Activated T-cell treated with anti-CD3 and anti-CD28 coated beads, Interleukin-2, amount 50 U/mL, for 24 hours (primary cell): ENCODE results near the gene YPEL3.

Experiments
- DNase-seq: peaks from one replicate; pipeline ENCODE4 v3.0.0-alpha.2; 2020
- H3K27ac Mint-ChIP-seq: 2 replicates; pipeline ENCODE4 v1.8.0; 2020; ENCODE audit warnings: mild to moderate bottlenecking, mixed read lengths
- H3K27me3 Mint-ChIP-seq: 2 replicates; pipeline ENCODE4 v1.8.0; 2020; ENCODE audit warnings: mixed read lengths
- H3K36me3 Mint-ChIP-seq: 2 replicates; pipeline ENCODE4 v1.8.0; 2020; ENCODE audit warnings: low read depth, mixed read lengths
- H3K4me1 Mint-ChIP-seq: 2 replicates; pipeline ENCODE4 v1.8.0; 2020; ENCODE audit warnings: low read depth, mixed read lengths
- H3K4me3 Mint-ChIP-seq: 2 replicates; pipeline ENCODE4 v1.8.0; 2020; ENCODE audit warnings: mild to moderate bottlenecking, moderate library complexity, mixed read lengths
- H3K9me3 Mint-ChIP-seq: 2 replicates; pipeline ENCODE4 v1.8.0; 2020; ENCODE audit warnings: mixed read lengths

Gene YPEL3

DNA sequence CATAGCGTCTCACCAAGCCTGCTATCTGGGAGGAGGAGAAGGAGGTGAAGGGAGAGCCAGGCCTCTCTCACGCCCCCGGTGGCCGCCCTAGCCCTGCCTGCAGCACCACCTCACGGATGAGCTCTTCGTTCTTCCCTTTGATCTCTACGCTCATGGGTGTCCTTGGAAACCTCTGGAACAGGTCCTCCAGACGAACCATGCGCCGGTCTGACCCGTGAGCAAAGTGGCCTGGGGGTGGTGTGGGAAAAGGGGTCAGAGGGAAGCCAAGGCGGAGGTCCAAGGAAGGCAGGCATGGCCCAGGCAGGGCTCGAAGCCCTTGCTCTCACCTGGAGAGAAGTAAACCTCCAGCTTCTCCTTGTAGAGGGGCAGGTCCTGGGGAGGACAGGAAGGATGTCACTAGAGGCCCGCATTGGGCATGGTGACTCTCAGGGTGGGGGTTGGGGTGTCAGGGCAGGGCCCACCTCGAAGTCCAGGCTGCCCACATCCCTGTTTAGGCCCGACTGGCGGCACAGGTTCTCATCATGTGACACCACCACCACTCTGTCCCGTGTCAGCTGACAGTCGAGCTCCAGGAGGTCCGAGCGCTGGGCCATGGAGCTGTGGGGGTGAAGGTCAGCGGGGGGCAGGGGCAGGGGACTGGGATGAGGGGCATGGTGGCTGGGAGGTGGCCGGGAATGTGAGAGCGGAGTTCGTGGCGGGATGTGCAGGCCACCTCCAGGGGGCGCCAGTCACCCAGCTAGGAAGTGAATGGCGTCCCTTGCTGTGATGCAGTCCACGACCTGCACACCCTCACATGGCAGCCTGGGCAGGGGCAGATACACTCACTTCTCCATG lies 16.4 kb upstream of the YPEL3 start:
- no peak overlapping the region for H3K4me3 Mint-ChIP-seq
- H3K27me3 Mint-ChIP-seq: no peaks in the 10 kb centered on the region
- peaks cover 53% of the 10 kb centered on the region for H3K36me3 Mint-ChIP-seq
- H3K4me1 Mint-ChIP-seq: peaks cover 11% of the 10 kb centered on the region
- DNase-seq: peak; percentile 79
- no peaks in the 10 kb centered on the region for H3K9me3 Mint-ChIP-seq
- no peak overlapping the region for H3K27ac Mint-ChIP-seq

DNA sequence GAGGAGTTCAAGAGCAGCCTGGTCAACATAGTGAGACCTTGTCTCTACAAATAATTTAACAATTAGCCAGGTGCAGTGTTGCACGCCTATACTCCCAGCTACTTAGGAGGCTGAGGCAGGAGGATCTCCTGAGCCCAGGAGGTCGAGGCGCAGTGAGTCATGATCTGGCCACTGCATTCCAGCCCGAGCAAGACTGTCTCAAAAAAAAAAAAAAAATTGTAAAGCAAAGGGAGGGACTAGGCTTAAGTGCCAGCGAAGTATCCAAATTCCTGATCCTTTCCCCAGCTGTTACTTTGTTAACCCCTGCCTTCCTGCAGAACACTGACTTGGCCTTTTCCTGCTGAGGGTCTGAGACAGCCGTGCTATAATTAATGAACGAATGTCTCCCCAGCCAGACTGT lies 14.6 kb upstream of the YPEL3 start:
- peaks cover 44% of the 10 kb centered on the region for H3K36me3 Mint-ChIP-seq
- no peak for DNase-seq
- H3K9me3 Mint-ChIP-seq: no peaks in the 10 kb centered on the region
- no peak overlapping the region for H3K4me3 Mint-ChIP-seq
- H3K27me3 Mint-ChIP-seq: no peaks in the 10 kb centered on the region
- H3K4me1 Mint-ChIP-seq: peaks cover 11% of the 10 kb centered on the region
- no peak overlapping the region for H3K27ac Mint-ChIP-seq

DNA sequence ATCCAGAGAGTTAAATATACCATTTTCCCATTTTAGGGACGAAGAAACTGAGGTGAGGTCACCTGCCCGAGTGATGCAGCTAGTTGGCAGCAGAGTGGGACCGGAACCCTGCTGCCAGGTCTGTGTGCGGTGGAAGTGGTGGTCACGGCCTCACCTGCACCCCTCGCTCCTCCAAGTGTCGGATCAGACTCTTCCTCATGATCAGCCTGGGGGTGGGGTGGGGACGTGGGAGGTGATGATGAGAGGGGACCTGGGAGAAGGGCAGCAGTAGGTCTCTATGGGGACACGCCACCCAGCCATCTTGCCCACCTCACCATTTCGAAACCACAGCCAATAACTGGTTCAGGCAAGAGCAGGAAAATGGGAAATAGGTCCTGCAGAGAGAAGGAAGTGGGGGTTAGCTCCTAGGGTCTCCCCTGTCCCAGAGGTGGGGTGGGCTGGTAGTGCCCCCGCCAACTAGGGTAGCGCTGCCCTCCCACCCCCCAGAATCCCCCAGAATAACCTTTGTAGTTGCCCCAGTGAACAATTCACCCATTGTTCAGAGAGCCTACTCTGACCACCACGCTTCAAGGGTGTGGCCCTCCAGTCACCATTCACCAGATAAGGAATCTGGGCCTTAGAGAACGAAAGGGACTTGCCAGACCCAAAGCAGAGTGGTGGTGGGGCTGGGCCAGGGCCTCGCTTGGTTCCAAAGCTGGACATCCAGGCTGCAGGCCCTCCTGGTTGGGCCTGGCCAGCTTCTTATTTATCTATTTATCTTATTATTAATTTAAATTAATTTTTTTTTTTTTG lies 12.2 kb upstream of the YPEL3 start:
- DNase-seq: no peak
- Mint-ChIP-seq H3K4me3 (no peak overlapping the region), H3K9me3 (no peaks in the 10 kb centered on the region), H3K27ac (no peak overlapping the region), H3K4me1 (peaks cover 3% of the 10 kb centered on the region), H3K36me3 (peaks cover 49% of the 10 kb centered on the region), H3K27me3 (no peaks in the 10 kb centered on the region)

DNA sequence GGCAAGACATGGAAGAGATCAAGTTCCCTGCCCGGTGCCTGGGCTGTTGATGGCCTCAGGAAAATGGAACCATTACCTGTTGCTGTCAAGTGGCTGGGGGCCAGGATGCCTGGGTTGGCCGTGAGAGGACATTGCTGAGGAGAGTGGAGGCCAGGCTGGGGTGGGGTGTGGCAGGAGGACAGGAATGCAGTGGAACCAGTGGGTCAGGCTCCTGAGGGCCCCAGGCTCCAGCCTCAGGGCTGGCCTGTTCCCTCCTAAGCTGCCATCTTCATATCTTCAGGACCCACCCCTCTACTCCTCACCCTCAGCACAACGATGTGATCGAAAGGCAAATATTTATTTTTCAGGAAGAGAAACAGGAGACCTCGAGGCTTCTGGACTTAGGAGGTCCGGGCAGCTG lies 8.5 kb upstream of the YPEL3 start:
- peak overlapping the region; percentile 55 for H3K27ac Mint-ChIP-seq
- H3K4me3 Mint-ChIP-seq: no peak overlapping the region
- H3K27me3 Mint-ChIP-seq: no peaks in the 10 kb centered on the region
- H3K4me1 Mint-ChIP-seq: no peaks in the 10 kb centered on the region
- no peak for DNase-seq
- peaks cover 32% of the 10 kb centered on the region for H3K36me3 Mint-ChIP-seq
- no peaks in the 10 kb centered on the region for H3K9me3 Mint-ChIP-seq

DNA sequence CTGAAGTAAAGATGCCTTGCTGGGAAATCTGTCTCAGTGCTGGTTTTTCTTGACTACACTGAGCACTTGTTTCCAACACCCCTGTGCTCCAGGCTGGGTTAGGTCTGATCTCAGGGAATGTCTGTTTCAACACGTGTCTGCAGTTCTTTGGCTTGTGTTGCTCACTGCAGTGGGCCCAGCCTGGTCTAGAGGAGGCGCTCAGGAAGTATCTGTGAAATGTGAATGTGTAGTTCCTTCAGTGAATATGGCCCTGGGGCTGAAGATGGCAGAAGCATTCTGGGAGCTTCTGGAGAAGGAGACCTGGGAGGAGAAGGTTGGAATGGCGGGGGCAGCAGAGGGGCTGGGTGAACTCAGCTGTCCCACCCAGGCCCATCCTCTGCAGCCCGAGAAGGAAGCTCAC lies 8.1 kb upstream of the YPEL3 start:
- no peaks in the 10 kb centered on the region for H3K27me3 Mint-ChIP-seq
- peak overlapping the region; percentile 55 for H3K27ac Mint-ChIP-seq
- no peak overlapping the region for H3K4me3 Mint-ChIP-seq
- H3K9me3 Mint-ChIP-seq: no peaks in the 10 kb centered on the region
- no peaks in the 10 kb centered on the region for H3K4me1 Mint-ChIP-seq
- DNase-seq: no peak
- H3K36me3 Mint-ChIP-seq: peaks cover 32% of the 10 kb centered on the region

DNA sequence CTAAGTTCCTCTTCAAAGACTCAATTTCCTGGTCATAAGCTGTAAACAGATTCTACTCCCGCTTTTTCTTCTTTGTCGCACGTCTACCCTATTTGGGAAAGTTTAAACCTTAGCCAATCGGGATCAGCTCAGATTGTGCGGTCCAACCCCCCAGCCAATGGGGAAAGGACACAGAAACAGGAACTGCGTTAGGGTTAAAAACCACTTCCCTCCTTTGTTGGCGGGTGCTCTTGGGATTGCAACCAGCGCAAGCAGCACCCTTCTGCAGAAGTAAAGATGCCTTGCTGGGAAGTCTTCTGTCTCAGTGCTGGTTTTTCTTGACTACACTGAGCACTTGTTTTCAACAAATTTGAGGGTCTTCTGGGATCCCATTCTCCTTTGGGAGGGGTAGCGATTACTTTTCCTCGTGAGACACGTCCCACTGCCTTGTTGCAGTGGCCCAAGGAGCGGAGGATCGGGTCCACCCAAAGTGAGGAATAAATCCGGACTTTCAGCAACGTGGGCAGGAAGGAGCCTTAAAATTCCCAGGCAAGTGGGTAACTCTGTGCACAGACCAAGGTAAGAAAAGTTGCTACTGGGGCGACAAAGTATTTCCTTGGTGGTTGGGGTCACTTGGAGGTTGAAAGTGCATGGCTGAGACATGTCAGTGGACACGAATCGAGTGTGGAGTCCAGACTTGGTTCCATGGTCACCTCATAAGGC lies 1.0 kb upstream of the YPEL3 start:
- H3K27me3 Mint-ChIP-seq: no peaks in the 10 kb centered on the region
- no peak for DNase-seq

DNA sequence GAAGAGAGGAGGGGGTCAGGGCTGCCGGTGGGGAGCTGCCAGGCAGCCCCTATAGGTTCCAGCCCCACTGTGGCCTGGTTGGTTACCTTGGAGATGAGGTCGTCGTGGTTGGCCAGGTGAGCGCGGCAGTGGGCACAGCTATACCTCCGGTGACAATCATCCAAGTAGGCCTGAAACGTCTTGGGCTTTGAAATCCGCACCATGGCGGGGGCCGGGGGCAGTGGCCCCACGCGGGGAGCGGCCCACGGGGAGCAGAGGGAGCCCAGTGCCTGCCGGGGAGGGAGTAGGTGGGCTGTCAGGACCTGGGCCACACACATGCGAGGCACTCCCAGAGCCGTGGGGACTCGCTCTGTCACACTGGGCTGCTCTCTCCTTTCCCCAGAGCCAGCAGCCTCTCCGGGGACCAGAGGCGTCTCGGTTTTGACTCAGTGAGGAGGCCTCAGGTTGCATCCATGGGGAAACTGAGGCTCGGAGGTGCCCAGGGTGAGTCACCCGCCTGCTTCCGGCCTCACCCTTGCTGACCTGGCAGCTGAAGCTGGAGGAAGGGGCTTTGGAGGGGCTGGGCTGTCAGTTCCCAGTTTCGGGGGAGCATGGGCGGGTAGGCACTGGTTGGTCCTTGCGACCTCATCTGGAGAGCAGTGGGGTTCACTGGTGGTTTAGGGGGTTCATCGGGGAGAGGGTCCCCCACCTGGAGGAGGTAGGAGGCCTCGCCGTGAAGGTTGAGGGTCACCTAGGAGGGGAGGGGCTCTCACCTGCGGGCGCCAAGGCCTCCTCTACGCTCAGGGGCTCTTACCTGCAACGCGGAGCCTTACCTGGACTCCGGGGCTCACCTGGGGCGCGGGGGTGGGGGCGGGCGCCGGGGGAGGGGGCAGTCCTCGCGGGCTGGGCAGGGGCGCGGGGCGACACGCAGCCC lies 591 bp downstream of the YPEL3 start:
- Mint-ChIP-seq H3K27me3 (no peaks in the 10 kb centered on the region), H3K4me1 (peaks cover 49% of the 10 kb centered on the region), H3K9me3 (peaks cover 16% of the 10 kb centered on the region), H3K4me3 (peak overlapping the region; percentile 81), H3K36me3 (peaks cover 42% of the 10 kb centered on the region), H3K27ac (peak overlapping the region; percentile 91)
- DNase-seq: peak; percentile 56

More for the DNA sequence above, 1.0 kb upstream of the YPEL3 start:
- Mint-ChIP-seq H3K9me3 (peaks cover 16% of the 10 kb centered on the region), H3K4me3 (peak overlapping the region; percentile 70), H3K27ac (peak overlapping the region; percentile 90), H3K4me1 (peaks cover 40% of the 10 kb centered on the region), H3K36me3 (peaks cover 41% of the 10 kb centered on the region)

DNA sequence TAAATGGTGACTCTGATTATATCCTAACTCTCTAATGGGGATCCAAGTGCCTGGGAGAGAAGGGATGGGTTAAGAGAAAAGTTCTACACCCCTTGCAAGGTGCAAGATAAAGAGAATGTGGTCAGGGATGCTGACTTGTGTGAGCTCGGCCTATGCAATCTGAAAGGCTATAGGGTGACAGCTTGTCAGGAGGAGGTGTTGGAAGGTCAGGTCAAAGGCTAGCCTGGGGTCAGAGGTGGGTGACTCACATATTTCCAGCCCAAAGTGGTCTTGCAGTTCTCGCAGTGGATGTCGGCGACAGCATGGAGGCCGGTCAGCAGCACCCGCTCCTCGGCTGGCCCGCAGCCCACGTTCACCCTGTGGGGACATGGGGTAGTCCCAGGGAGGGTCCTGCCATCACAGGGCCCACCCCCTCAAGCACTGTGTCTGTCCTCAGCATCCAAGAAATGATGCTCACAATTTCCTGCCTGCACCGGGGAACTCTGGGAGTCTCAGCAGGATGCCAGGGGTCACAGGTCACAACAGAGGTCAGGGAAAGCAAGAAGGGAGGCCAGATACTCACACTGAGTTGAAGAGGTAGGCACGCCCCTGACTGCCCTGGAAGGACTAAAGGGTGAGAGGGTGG lies 1.4 kb downstream of the YPEL3 start:
- Mint-ChIP-seq H3K9me3 (peaks cover 16% of the 10 kb centered on the region), H3K36me3 (peaks cover 42% of the 10 kb centered on the region), H3K27me3 (no peaks in the 10 kb centered on the region), H3K4me3 (peak overlapping the region; percentile 81), H3K4me1 (peaks cover 57% of the 10 kb centered on the region), H3K27ac (peak overlapping the region; percentile 91)
- DNase-seq: no peak

DNA sequence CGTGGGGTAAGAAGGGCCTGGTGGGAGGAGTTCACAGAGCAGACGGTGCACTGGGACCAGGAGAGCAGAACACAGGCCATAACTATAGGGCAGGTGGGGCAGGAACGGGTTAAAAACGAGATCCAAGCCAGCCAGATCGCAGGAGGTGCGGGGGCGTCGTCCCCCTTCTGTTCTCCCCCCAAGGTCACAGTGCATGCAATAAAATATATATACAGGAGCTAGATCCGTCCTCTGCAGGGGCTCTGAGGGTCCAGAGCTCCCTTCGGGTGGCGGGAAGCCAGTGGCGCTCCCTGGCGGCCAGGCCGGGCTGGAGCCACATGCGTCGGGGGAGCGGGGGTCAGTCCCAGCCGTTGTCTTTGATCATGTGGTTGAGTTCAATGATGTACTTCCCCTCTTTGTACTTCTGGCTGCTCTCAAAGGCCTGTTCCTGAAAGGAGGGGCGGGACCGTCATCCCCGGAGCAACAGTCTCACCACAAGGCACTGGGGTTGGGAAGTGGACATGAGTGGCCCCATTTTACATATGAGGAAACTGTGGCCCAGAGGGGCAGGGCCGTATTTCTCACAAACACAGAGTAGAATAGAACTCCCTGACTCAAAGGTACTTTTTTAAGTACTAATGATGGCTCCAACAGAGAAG lies 3.5 kb downstream of the YPEL3 start:
- DNase-seq: peak; percentile 83
- Mint-ChIP-seq H3K27me3 (no peaks in the 10 kb centered on the region), H3K36me3 (peaks cover 34% of the 10 kb centered on the region), H3K27ac (peak overlapping the region; percentile 97), H3K4me1 (peaks cover 68% of the 10 kb centered on the region), H3K9me3 (peaks cover 8% of the 10 kb centered on the region), H3K4me3 (peak overlapping the region; percentile 87)

DNA sequence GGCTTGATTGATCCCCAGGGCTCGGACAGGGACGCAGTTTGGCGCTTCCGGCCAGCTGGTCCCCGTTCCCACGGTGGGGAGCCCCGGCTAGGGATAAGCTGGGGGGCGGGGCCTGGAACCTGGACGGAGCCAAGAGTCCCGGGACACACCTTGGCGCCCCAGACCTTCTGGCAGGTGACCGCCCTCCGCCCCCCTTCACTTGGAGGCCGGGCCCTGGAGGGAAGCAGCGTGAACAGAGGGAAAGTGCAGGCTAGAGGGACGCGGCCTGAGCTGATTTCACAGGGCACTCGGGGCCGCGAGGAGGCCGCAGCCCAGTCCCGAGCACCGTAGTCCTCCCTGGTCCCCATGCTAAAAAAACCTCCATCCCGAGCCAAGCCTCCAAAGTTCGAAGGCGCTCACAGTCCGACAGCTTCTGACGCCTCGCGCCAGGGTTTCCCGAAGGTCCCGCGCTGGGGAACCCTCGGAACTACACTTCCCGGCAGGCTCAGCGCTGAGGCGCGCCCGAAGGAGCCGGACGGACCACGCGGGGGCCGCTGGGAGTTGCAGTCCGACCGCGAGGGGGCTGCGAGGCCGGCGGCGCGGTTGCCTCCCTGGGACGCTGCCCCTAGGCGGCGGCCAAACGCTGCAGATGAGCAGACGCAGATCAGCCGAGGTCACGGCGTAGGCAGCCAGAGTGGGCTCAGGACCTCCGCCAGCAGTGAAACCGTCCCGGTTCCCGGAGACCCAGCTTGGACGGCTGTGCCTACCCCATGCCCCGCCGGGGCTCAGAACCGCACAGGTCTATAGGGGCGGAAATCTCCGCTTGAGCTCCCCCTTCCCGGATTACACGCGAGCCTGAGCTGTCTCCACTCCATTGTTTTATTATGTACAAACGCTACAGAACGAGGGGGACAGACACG lies 4.3 kb downstream of the YPEL3 start, which contains the start of gene TBX6:
Gene TBX6 (minus strand): TSS at position 451 of the 899 bp plus-strand sequence. CDS start 731 bp downstream, outside the sequence.
- peak within 1 kb of the TSS; percentile 97 for H3K27ac Mint-ChIP-seq
- H3K36me3 Mint-ChIP-seq: peaks cover 34% of the 10 kb centered on the region
- H3K4me3 Mint-ChIP-seq: peak within 1 kb of the TSS; percentile 87
- no peaks in the 10 kb centered on the region for H3K27me3 Mint-ChIP-seq
- peaks cover 64% of the 10 kb centered on the region for H3K4me1 Mint-ChIP-seq
- peak; percentile 96 for DNase-seq
- peaks cover under 1% of the 10 kb centered on the region for H3K9me3 Mint-ChIP-seq

DNA sequence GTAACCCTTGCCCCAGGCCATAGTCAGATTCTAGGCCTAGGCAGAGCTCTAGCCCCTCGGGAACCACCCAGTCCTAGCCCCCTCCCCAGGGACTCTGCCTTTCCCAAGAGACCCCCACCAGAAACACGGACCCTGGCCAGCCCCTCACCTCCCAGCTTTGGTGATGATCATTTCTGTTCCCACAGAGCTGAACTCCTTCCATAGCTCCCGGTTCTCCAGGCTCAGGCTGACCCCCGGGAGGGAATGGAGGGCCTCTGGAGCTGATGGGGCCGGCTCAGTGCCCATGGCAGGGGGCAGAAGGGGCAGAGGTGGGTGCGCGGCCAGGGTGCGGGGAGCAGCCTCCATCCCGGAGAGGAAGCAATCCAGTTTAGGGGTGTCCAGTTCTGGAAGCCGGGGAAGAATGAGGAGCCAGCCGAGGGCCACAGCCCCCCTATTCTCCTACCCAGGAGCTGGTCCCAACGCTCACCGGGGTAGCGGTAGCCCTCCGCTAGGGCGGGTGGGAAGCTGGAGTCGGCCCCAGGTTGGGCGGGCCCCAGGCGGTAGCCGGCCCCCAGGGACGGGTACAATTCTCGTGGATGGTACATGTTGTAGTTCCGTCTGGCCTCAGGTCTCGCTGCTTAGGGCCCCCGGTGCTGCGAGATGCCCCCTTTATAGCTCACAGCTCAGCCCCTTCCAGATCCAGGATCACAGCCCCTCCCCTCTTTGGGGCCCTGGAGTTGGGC lies 5.2 kb downstream of the YPEL3 start:
- peak overlapping the region; percentile 88 for H3K27ac Mint-ChIP-seq
- no peak for DNase-seq
- H3K9me3 Mint-ChIP-seq: no peaks in the 10 kb centered on the region
- peak overlapping the region; percentile 36 for H3K4me3 Mint-ChIP-seq
- peaks cover 60% of the 10 kb centered on the region for H3K4me1 Mint-ChIP-seq
- H3K36me3 Mint-ChIP-seq: peaks cover 36% of the 10 kb centered on the region
- no peaks in the 10 kb centered on the region for H3K27me3 Mint-ChIP-seq
